NCI-H226 (cell line): ENCODE measurements around the gene ATP6V1C2.
"Not testable (repeated sequence)": the region's sequence is repeated elsewhere in the genome, so short reads cannot be mapped to it uniquely, and the experiment has no call there.

Experiments used
- DNase-seq: peaks from one replicate; pipeline ENCODE4 v3.0.0-alpha.2; 2015

The ATP6V1C2 gene

DNA sequence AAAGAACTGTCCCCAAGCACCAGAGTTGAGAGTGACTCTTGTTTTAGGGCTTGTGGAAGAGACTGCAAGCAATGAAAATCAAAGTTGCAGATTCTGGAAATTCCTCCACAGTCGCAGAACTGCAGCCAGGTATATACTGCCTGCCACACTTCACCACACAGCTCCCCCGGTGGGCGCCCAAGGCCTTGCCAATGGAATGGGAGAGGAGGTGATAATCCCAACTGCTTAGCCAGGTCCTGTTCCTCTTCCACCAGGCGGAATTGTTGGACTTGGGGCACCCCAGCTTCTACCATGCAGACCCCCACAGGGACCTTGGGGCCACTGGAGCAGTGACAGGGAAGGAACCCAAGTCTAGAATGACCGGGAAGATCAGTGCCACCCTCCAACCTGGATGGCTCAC, 96.0 kb downstream of the ATP6V1C2 start:
- DNase-seq, result no peak

DNA sequence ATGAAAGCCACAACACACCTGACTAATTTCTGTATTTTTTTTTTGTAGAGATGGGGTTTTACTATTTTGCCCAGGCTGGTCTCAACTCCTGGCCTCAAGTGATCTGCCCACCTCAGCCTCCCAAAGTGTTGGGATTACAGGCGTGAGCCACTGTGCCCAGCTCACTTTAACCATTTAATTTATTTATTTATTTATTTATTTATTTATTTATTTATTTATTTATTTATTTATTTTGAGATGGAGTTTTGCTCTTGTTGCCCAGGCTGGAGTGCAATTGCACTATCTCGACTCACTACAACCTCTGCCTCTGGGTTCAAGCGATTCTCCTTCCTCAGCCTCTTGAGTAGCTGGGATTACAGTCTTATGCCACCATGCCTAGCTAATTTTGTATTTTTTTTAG, 96.9 kb downstream of the ATP6V1C2 start:
- not testable (repeated sequence) for DNase-seq

DNA sequence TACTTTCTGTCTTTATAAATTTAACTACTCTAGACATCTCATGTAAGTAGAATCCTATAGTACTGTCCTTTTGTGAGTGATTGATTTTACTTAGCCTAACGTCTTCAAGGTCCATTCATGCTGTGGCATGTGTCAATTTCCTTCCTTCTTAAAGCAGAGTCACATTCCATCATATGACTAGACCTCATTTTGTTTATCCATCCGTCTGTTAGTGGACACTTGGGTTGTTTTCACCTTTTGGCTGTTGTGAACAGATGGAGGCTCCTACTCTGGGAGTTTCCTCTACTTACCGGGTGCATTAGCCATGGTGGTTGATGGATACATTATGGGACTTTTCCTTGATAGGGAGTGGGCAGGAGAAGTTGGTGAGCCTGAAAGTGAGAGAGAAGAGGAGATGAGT, 97.6 kb downstream of the ATP6V1C2 start:
- DNase-seq, result no peak

DNA sequence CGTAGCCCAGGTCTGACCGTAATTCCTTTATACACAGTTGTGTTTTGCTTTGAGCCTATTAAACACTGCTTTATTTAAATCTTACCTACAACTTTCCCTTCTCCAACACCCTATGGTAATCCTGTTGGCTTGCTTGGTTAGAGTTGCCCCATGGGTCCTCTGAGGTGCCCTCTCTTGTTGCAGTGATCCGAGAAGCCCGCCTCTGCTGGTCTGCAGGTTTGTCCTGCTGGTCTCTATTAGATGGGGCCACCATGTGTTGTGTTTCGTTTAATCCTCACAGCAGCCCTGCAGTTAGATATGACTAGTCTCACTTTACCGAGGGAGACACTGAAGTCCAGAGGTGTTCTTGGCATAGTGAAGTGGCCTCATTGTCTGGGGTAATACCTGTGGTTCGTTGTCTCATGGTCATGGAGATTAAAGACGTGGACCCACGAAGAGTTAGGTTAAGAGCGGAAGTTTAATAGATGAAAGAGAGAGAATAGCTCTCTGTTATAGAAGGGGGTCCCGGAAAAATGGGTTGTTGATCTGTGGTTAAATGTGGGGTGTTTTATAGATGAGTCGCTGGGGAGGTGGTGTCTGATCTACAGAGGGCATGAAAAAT, 98.4 kb downstream of the ATP6V1C2 start:
- no peak for DNase-seq

DNA sequence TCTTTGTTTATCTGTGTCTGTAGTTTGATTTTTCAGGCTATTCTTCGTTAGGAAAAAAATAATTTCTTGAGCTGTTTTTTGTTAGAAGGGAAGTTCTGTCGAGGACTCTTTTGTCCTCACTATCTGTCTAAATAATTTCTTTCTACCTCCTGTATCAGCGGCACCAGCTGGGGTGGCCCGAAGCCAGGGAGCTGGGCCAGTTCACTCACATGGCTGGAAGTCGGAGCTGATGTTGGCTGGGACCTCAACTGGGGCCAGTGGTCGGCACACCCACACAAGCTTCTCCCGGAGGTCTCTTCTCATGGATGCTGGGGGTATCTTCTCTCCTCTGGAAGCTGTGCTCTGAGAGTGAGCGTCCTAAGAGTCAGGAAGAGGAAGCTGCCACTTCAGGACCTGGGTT, 99.1 kb downstream of the ATP6V1C2 start:
- DNase-seq, result no peak

DNA sequence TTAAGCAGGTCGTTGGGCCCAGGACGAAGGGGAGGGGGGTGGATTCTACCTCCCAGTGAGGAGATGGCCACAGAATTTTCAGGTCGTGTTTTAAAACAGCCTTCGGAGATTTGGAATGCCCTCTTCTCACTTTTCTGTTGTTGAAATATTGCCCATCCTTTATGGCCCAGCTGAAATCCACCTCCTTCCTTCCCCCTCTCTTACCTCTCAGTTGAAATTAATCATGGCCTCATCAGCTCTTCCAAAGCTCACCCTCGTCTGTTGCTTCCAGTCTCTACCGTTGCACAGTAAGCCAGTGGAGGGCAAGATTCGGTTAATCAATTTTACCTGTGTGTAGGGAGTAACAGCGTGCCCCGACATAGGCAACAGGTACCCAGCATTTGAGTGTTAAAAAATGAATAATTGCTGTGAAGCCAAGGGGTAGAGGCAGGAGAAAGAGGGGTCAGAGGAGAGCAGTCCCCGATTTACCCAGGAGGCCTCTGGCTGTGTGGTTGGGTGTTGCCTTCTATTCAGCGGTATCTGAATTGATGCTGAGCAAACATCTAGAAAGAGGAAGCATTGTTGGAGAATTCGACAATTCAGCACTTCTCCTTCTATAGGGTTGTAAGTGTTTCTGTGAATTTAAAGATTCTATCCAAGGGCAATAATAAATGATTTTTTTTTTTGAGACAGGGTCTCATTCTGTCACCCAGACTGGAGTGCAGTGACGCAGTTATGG, 99.7 kb downstream of the ATP6V1C2 start:
- DNase-seq, result no peak

DNA sequence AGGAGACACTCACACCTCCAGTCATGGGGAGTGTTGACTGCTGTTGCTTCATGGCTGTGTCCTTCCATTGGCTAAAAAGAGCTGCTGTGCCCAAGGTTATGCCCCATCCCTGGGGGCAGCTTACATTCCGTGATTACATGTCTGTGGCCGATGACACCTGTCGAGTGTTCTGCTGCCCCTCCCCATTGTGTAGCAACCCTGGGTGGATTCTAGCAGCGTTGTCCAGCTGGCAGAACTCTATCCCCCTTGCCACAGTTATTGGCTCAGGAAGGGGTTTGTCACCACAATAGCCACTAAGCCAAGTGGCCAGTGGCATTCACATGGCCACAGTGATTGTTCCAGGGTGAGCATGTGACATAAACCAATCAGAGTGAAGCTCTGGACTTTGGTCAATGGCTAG, 102.8 kb downstream of the ATP6V1C2 start:
- no peak for DNase-seq

DNA sequence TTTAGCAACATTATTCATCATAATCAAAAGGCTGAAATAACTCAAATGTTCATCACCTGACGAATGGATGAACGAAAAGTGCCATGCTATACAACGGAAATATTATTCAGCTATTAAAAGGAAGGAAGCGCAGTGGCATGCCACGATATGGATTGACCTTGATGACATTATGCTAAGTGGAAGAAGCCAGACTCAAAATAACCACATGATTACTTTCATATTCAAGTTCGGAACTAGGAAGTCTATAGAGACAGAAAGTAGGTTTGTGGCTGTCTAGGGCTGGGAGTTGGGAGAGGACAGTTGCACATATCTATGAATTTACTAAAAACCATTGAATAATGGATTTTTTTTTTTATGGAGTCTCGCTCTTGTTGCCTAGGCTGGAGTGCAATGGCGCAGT, 104.6 kb downstream of the ATP6V1C2 start:
- no peak for DNase-seq

DNA sequence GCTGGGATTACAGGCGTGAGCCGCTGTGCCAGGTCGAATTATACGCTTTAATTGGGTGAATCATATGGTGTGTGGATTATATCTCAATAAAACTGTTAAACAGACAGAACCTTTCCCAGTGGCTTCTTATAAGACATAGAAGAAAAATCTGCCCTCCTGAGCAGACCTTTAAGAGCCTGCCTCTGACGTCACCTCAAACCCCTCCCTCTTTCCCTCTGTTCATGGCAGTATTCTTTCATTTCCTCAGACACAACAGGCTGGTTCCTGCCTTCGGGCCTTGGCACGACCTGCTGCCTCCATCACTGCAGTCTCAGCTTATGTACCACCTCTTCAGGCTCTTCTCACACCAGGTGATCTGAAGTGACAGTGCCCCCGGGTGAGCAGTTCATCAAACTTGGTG, 105.2 kb downstream of the ATP6V1C2 start:
- no peak for DNase-seq

DNA sequence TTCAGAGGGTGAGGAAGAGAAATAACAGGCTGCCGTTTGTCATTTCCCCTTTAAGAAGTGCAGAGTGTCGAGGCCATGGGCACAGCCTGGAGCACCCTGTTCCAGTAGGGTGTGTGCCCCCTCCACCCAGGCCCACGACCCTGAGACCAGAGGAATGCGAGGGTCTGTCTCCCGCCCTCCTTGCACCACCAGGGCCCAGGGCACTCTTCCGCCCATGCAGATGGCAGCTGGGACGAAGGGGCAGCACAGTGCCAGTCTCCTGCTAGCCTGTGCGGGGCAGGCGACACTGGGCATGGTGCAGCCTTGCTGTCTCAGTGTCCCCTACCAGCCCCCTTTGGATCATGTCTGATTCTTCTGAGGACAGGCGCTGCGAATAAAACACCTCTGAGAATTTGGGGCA, 106.9 kb downstream of the ATP6V1C2 start:
- no peak for DNase-seq

DNA sequence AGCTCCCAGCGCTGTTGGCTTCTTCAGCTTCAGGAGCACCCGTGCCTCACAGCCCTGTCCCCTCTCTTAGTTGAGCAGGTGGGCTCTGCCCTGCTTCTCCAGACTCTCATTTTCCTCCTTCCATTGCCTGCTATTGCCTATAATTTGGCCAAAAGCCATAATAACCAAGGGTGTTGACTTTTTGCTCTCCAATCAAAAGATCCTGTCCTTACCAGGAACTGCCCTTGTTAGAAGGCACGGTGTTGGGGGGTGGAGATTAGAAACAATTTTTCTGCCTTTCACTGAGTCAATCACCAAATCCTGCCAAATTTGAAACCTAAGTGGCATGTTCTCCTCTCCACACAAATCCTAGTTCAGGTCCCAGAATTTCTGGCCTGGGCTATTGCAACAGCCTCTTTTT, 107.9 kb downstream of the ATP6V1C2 start:
- DNase-seq, result no peak

DNA sequence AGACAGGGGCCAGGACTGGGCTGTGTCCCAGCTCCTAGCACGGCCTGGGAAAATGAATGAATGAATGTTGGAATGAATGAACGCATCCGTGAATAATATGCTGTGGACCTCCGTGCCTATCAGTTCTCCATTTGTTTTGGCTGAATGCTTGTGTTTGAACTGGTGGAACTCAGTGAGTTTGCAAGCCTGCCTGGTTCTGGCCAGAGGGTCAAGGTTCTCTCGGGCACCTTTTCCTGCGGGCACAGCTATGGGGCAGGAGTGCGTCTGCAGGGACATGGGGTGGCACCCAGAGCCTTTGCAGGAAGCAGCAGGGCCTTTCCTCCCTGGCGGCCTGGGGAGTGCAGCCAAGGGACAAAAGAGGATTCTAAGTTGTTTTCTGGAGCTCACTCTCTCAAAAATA, 108.8 kb downstream of the ATP6V1C2 start:
- no peak for DNase-seq

DNA sequence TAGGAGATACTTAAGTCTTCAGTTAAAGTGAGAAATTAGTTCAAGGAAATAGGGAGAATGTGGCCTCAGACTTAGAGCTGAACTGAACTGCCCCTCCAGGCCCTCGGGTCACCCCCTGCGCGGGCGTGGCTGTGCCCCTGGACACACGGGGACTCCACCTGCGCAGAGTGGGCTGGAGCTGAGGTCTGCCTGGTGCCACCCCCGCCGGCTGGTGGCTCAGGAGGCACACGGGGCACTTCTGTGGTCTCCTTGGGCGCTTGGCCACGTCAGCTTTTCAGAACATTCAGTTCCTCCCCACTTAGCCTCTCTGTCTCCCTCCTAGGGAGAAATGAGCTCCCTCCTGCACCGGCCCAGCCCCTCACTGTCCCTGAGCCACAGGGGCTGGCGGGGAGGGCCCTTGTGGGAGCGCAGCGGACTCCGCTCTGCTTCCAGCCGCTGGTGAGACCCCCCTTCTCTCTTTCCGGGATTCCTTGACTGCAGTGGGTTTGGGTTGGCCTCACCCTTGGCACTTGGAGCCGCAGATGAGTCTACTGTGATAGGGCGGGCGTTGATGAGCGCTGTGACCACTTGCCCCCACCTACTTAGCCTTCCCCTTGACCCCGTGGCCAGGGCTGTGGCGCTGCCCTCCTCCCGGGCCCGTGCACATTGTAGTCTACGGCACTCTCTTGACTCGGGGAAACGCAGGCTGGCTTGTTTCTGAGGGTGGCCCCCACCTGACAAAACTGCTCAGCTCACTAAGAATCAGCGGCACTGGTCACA, 109.4 kb downstream of the ATP6V1C2 start:
- no peak for DNase-seq

DNA sequence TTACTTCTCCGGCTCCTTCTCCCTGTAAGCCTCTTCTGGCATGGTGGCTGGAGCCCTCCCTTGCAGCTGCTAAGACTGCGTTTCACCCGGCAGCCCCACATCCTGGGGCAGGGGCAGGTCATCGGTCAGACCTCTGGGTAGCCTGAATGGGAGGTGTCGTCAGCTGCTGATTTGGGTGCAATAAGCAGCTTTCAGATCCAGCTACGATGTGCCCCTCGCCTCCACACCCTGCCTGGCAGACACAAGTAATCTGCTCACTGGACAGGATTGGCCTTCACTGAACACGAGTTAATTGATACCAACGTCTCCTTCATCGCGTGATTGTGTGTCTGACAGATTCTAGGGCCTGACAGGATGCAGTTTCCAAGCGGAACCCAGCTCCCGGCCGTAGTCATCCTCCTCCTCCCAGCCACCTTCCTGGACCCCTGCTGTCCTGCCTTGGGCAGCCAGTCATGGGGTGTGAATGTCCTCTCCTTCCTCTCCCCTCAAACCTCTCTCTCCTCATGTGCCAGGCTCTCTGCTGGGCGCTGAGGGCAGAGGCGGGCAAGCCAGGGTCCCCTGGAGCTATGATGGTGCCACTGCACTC, 110.1 kb downstream of the ATP6V1C2 start:
- no peak for DNase-seq

DNA sequence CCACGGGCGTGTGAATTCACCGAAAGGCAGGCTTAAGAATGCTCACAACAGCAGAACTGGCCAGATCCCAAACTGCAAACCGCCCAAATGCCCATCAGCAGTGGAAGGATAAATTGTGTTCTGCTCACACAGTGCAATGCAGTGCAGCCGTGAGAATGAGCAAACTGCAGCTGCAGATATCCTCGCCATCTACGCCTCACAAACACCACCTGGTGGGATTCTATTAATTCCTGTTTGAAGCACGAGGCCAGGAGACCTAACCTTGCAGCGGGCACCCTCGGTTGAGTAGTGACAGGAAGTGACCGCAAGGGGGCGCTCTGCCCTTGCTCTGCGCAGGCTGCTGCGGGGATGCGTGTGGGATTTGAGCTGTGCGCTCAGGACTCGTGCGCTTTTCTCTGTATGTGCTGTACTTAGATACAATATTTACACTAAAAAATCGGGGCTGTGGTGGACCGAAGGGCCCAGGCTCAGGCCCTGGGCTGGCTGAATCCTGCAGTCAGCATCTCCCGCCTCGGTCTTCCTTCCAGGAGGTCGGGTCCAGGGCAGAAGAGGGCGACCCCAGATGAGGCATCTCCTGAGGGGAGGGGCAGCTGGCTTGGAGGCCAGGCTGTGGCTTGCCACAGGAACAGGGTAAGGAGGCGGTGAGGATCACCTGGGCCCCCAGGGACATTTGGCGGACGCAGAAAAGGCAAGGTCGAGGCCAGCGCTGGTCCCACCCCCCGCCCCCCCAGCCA, 110.9 kb downstream of the ATP6V1C2 start:
- peak; percentile 49 for DNase-seq

DNA sequence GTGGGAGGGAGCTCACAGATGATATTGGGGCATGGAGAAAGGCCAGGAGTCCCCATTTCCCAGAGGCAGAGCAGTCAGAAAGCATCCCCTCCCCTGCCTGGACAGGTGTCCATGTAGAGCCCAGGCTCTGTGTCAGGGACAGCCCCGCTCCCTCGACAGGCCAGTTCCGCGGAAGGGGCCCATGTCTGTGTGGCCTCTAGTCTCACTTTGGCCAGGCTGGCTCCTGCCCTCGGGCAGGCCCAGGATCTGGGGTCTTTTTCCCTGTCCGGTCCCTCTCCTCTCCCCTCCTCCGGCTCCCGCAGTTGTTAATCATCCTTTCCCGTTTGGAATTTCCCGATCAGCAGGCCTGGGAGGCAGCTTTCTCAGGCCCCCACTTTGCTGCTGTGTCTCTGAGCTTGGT, 111.6 kb downstream of the ATP6V1C2 start:
- no peak for DNase-seq

DNA sequence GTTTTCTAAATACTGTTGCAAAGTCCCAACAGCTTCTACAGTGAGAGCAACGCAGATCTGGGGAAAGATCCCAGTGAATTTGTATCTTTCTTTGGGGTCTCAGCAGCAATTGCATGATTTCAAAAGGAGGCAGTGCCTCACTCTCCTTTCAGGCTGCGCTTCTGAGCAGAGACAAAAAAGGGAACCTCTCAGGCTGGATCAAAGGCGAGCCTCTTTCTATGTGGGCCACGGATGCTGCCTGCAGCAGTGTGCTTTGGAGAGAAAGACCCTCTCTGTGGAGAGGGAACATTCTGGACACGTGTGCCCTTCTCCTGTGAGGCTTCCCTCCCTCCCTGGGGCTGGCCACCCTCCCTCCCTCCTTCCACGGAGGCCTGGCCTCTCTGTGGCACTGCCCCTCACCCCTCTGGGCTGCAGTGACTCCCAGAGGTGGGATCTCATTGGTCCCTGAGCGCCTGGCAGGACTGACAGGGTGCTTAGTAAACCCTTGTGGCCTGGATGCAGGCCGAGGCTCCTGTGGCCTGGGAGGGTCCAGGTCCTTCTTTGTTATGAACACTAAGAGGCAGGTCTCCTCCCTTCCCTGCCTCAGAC, 112.7 kb downstream of the ATP6V1C2 start:
- DNase-seq, result no peak
